Epithelial cell of esophagus (primary cell): ENCODE measurements around the gene SH3RF2.

Experiments
- DNase-seq: peaks from one replicate; pipeline ENCODE4 v3.0.0; 2010; ENCODE audit warnings: low read depth
- H3K4me3 ChIP-seq: 2 replicates; pipeline ENCODE4 v1.5.1; 2011; ENCODE audit warnings: mild to moderate bottlenecking, low read length, control low read depth
- CTCF ChIP-seq: IDR thresholded peaks from 2 replicates; pipeline ENCODE4 v1.5.1; 2011; ENCODE audit warnings: low read depth, mild to moderate bottlenecking, low read length, control low read depth, inconsistent platforms; ENCODE audit not compliant: insufficient read depth; ENCODE audit errors: missing control alignments

The SH3RF2 gene

GRCh38 chr5:145941448-145942130 is 5.2 kb downstream of the SH3RF2 start:
- DNase-seq, result peak; percentile 93
- TF ChIP-seq CTCF, result no peak
- H3K4me3 ChIP-seq, result no peak overlapping the region

- DNase-seq, result no peak
- H3K4me3 ChIP-seq, result no peak overlapping the region
- TF ChIP-seq CTCF, result no peak
These were observed 5.8 kb downstream of the SH3RF2 start for GRCh38 chr5:145942201-145942600.

- no peak for DNase-seq
- H3K4me3 ChIP-seq, result no peak overlapping the region
- no peak for TF ChIP-seq CTCF
These were observed 6.4 kb downstream of the SH3RF2 start for GRCh38 chr5:145942749-145943148.

- no peak overlapping the region for H3K4me3 ChIP-seq
- peak; percentile 95 for DNase-seq
- TF ChIP-seq CTCF, result no peak
These were observed 7.3 kb downstream of the SH3RF2 start for GRCh38 chr5:145943674-145944121.

- DNase-seq, result no peak
- no peak overlapping the region for H3K4me3 ChIP-seq
These were observed 8.0 kb downstream of the SH3RF2 start for GRCh38 chr5:145944328-145944727.

GRCh38 chr5:145945620-145946111 is 9.3 kb downstream of the SH3RF2 start:
- no peak for TF ChIP-seq CTCF
- H3K4me3 ChIP-seq, result no peak overlapping the region
- DNase-seq, result no peak

More at GRCh38 chr5:145944328-145944727, 8.0 kb downstream of the SH3RF2 start:
- no peak for TF ChIP-seq CTCF

GRCh38 chr5:145946112-145946861 is 9.9 kb downstream of the SH3RF2 start:
- no peak for TF ChIP-seq CTCF
- DNase-seq, result peak; percentile 89
- H3K4me3 ChIP-seq, result no peak overlapping the region
